ENCODE data around the gene NKX2-2. TPM values are rescaled to one million over a fixed set of nuclear protein-coding genes. Genes with fewer than 3 reads are reported as not detected.

NKX2-2 gene
- total RNA-seq, 1 experiment from 2014 or later, result not detected

- no peaks in the 10 kb centered on the region for H3K36me3 Mint-ChIP-seq
- no peaks in the 10 kb centered on the region for H3K9me3 Mint-ChIP-seq
- no peak for ATAC-seq
- peaks cover 18% of the 10 kb centered on the region for H3K4me1 Mint-ChIP-seq
- no peak overlapping the region for H3K4me3 Mint-ChIP-seq
- CTCF ChIA-PET, result interaction anchor here (0.5 to 2.2 kb wide), 2 partner anchors 16 to 696 kb away, joined by 4 to 8 read pairs; no protein-coding TSS in a partner anchor
- no peak for DNase-seq (ENCODE audit: low spot score)
- TF ChIP-seq JUN (CRISPR knock-in tag; IDR thresholded peaks at IDR 0.05) (no peak), EMX1 (CRISPR knock-in tag; IDR thresholded peaks at IDR 0.05) (no peak), NR1H2 (CRISPR knock-in tag; IDR thresholded peaks at IDR 0.05) (no peak), GABPB1 (CRISPR knock-in tag; IDR thresholded peaks at IDR 0.05) (no peak), PREB (CRISPR knock-in tag; IDR thresholded peaks at IDR 0.05; ENCODE audit: borderline replicate concordance) (no peak), ZNF281 (CRISPR knock-in tag; IDR thresholded peaks at IDR 0.05) (no peak), CREM (CRISPR knock-in tag; IDR thresholded peaks at IDR 0.05) (no peak), E2F5 (CRISPR knock-in tag; IDR thresholded peaks at IDR 0.05) (no peak), ZNF317 (CRISPR knock-in tag; IDR thresholded peaks at IDR 0.05; ENCODE audit: borderline replicate concordance, low read depth) (no peak), ARID4B (CRISPR knock-in tag; IDR thresholded peaks at IDR 0.05; ENCODE audit: borderline replicate concordance) (no peak), ZNF425 (CRISPR knock-in tag; conservative IDR thresholded peaks at IDR 0.05) (no peak), SP1 (CRISPR knock-in tag; conservative IDR thresholded peaks at IDR 0.05) (no peak), ZNF396 (CRISPR knock-in tag; IDR thresholded peaks at IDR 0.05; ENCODE audit: borderline replicate concordance) (no peak)
- no peak overlapping the region for H3K27ac Mint-ChIP-seq
- no peaks in the 10 kb centered on the region; the same call in 1 of the 2 replicates for H3K27me3 Mint-ChIP-seq (ENCODE audit: low read depth)
- POLR2A ChIA-PET, result no interaction called here
Measured at GRCh38 chr20:21555470-21556120, 41.7 kb upstream of the NKX2-2 start.

Data from WTC11 (cell line).